SK-N-SH (cell line): Measurements from ENCODE around the gene RRN3. TPM values are rescaled to one million over a fixed set of nuclear protein-coding genes. Genes with fewer than 3 reads are reported as not detected.

Source experiments
- CTCF ChIA-PET: fragments of 300-600, 350-600 bp; formaldehyde crosslinking; extraction: SDS; loops from one replicate; lab custom pipeline; 2021; lab: Yijun Ruan, JAX
- POLR2A ChIA-PET: fragments of 350-600 bp; sonication (Branson Sonifier 250); formaldehyde crosslinking; extraction: SDS; loops from one replicate; lab custom pipeline; 2020; ENCODE audit warnings: antibody characterized with exemption, inconsistent platforms; lab: Yijun Ruan, JAX
- DNase-seq: peaks from one replicate; pipeline ENCODE4 v3.0.0; 2012
- H2AFZ ChIP-seq: fragments of 200-600 bp; sonication (generic); 2 replicates; pipeline ENCODE4 v1.8.1; 2016; ENCODE audit warnings: antibody characterized with exemption, mild to moderate bottlenecking, low read depth
- H3F3A ChIP-seq: fragments of 200-600 bp; sonication (generic); replicated peaks from 2 replicates; pipeline ENCODE3; 2016; ENCODE audit warnings: antibody characterized with exemption, mild to moderate bottlenecking; ENCODE audit not compliant: insufficient read depth
- H3K27ac ChIP-seq, 2 experiments: fragments of 200-500 bp in 1 of 2; fragments of 200-600 bp in 1 of 2; sonication (Bioruptor generic) in 1 of 2; sonication (generic), shearing (Covaris generic) in 1 of 2; 2 replicates each; pipeline versions ENCODE4 v1.5.1 to v1.6.1; 2014 to 2016; ENCODE audit warnings: low read depth in 2 of 2, inconsistent platforms in 1 of 2, low read length in 1 of 2, mild to moderate bottlenecking in 1 of 2, mixed read lengths in 1 of 2
- H3K27me3 ChIP-seq: fragments of 200-600 bp; sonication (generic), shearing (Covaris generic); 2 replicates; pipeline ENCODE4 v1.6.1; 2016; ENCODE audit warnings: mixed run types; ENCODE audit not compliant: insufficient read depth
- H3K36me3 ChIP-seq, 2 experiments: fragments of 200-500 bp in 1 of 2; fragments of 200-600 bp in 1 of 2; sonication (Bioruptor generic) in 1 of 2; sonication (generic) in 1 of 2; replicated peaks in 1 of 2; 2 replicates each; pipeline versions ENCODE3 to v1.5.1; 2014 to 2016; ENCODE audit warnings: low read length in 1 of 2, mild to moderate bottlenecking in 1 of 2; ENCODE audit not compliant: insufficient read depth in 2 of 2, control insufficient read depth in 1 of 2
- H3K4me1 ChIP-seq, 2 experiments: fragments of 200-500 bp in 1 of 2; fragments of 200-600 bp in 1 of 2; sonication (Bioruptor generic) in 1 of 2; sonication (generic), shearing (Covaris generic) in 1 of 2; 2 replicates each; pipeline versions ENCODE4 v1.5.1 to v1.6.1; 2014 to 2016; ENCODE audit warnings: low read depth in 1 of 2, low read length in 1 of 2, mixed run types in 1 of 2; ENCODE audit not compliant: insufficient read depth in 2 of 2, control insufficient read depth in 1 of 2
- H3K4me2 ChIP-seq: fragments of 200-600 bp; sonication (generic), shearing (Covaris generic); 2 replicates; pipeline ENCODE4 v1.6.1; 2017; ENCODE audit warnings: mixed run types
- H3K4me3 ChIP-seq, 2 experiments: fragments of 200-500 bp in 1 of 2; fragments of 200-600 bp in 1 of 2; sonication (Bioruptor generic) in 1 of 2; sonication (generic), shearing (Covaris generic) in 1 of 2; 2 replicates each; pipeline versions ENCODE4 v1.5.1 to v1.8.1; 2014 to 2016; ENCODE audit warnings: low read depth in 2 of 2, inconsistent platforms in 1 of 2, low read length in 1 of 2, mild to moderate bottlenecking in 1 of 2, mixed read lengths in 1 of 2, moderate library complexity in 1 of 2
- H3K79me2 ChIP-seq: fragments of 200-600 bp; sonication (generic); 2 replicates; pipeline ENCODE4 v1.8.1; 2017; ENCODE audit warnings: mild to moderate bottlenecking; ENCODE audit not compliant: insufficient read depth
- H3K9ac ChIP-seq: fragments of 200-600 bp; sonication (generic); 2 replicates; pipeline ENCODE4 v1.6.1; 2017; ENCODE audit warnings: mixed run types
- H3K9me2 ChIP-seq: fragments of 200-600 bp; sonication (generic); 2 replicates; pipeline ENCODE4 v1.6.1; 2017; ENCODE audit warnings: mixed run types
- H3K9me3 ChIP-seq: fragments of 200-600 bp; sonication (generic); 2 replicates; pipeline ENCODE4 v1.6.1; 2017; ENCODE audit warnings: mixed run types, mild to moderate bottlenecking, moderate library complexity
- H4K20me1 ChIP-seq: fragments of 200-600 bp; sonication (generic); 2 replicates; pipeline ENCODE4 v1.6.1; 2017; ENCODE audit warnings: mild to moderate bottlenecking, mixed run types; ENCODE audit not compliant: insufficient read depth
- ELF1 ChIP-seq: IDR thresholded peaks from 2 replicates; pipeline ENCODE4 v1.4.0; 2012
- EP300 ChIP-seq, 2 experiments: IDR thresholded peaks; 2 replicates each; pipeline versions ENCODE4 v1.4.0 to v1.6.1; 2012; ENCODE audit warnings: borderline replicate concordance in 1 of 2, low read depth in 1 of 2, low read length in 1 of 2
- NFIC ChIP-seq: IDR thresholded peaks from 2 replicates; pipeline ENCODE4 v1.4.0; 2012; ENCODE audit warnings: borderline replicate concordance
- NRF1 ChIP-seq: IDR thresholded peaks from 2 replicates; pipeline ENCODE4 v1.6.1; 2012; ENCODE audit warnings: low read depth, mild to moderate bottlenecking, low read length
- PBX3 ChIP-seq: IDR thresholded peaks from 2 replicates; pipeline ENCODE4; 2012
- POLR2AphosphoS5 ChIP-seq: IDR thresholded peaks from 2 replicates; pipeline ENCODE4 v1.6.1; 2012; ENCODE audit warnings: low read depth, low read length
- RAD21 ChIP-seq: IDR thresholded peaks from 2 replicates; pipeline ENCODE4 v1.6.1; 2012; ENCODE audit warnings: mild to moderate bottlenecking, low read length
- RCOR1 ChIP-seq: fragments of 150-350 bp; IDR thresholded peaks from 2 replicates; pipeline ENCODE4 v1.6.1; 2017; ENCODE audit warnings: antibody characterized with exemption, low read length
- REST ChIP-seq: IDR thresholded peaks from 2 replicates; pipeline ENCODE4 v1.6.1; 2012; ENCODE audit warnings: mild to moderate bottlenecking, low read depth, low read length, moderate library complexity
- RFX5 ChIP-seq: IDR thresholded peaks from 2 replicates; pipeline ENCODE4 v1.6.1; 2012; ENCODE audit warnings: mild to moderate bottlenecking, improper control_type of control experiment, low read length
- RXRA ChIP-seq: IDR thresholded peaks from 2 replicates; pipeline ENCODE4 v1.4.0; 2012; ENCODE audit warnings: low read depth, mild to moderate bottlenecking, borderline replicate concordance
- USF1 ChIP-seq: IDR thresholded peaks from 2 replicates; pipeline ENCODE4 v1.4.0; 2012; ENCODE audit warnings: low read depth, borderline replicate concordance
- USF2 ChIP-seq: fragments of 150-350 bp; IDR thresholded peaks from 2 replicates; pipeline ENCODE4 v1.6.1; 2017; ENCODE audit warnings: antibody characterized with exemption, low read length, low read depth, borderline replicate concordance
- WGBS: methylation state at CpG from one replicate; pipeline ENCODE4 v1.1.6; 2017; ENCODE audit warnings: low lambda C conversion rate; 5-methylcytosine and 5-hydroxymethylcytosine counted together
- polyA plus RNA-seq, 3 experiments: library from polyadenylated mRNA; depleted of rRNA; stranded (reverse); fragments of >200 nt; gene quantifications; 2 replicates each; pipeline ENCODE4 v1.2.3, GENCODE V29; 2012

The RRN3 gene
- polyA plus RNA-seq, 1 of the 3 experiments (the other 2 are of a cell fraction), result 21.3 TPM

- no peak overlapping the region for H2AFZ ChIP-seq
- ChIA-PET POLR2A (no interaction called here), CTCF (no interaction called here)
- H3K27ac ChIP-seq, result no peak overlapping the region
- H4K20me1 ChIP-seq, result no peaks in the 10 kb centered on the region
- 86% methylated on average over 9 of the region's 9 CpGs for WGBS
- H3K4me1 ChIP-seq, result peaks cover 0 to 5% of the 10 kb centered on the region in 2 experiments; a peak in 2 of 4 replicates
- peaks cover 11% of the 10 kb centered on the region; the same call in 1 of the 2 replicates for H3K79me2 ChIP-seq
- H3F3A ChIP-seq, result peaks cover 4% of the 10 kb centered on the region
- no peak overlapping the region for H3K4me3 ChIP-seq
- DNase-seq, result no peak
- H3K9ac ChIP-seq, result no peak overlapping the region
- H3K9me2 ChIP-seq, result no peaks in the 10 kb centered on the region
- no peaks in the 10 kb centered on the region for H3K27me3 ChIP-seq
- no peak overlapping the region for H3K4me2 ChIP-seq
- H3K9me3 ChIP-seq, result no peaks in the 10 kb centered on the region
- peaks cover 52 to 79% of the 10 kb centered on the region in 2 experiments for H3K36me3 ChIP-seq
- no peak for TF ChIP-seq RFX5
- TF ChIP-seq RCOR1, result no peak
These were observed 55.4 kb downstream of the RRN3 start for GRCh38 chr16:15038689-15039088.

GRCh38 chr16:15037745-15038144, 56.3 kb downstream of the RRN3 start:
- no peak for DNase-seq
- ChIA-PET POLR2A (no interaction called here), CTCF (interaction anchor here (1.1 kb wide), 1 partner anchor 12 kb away, joined by 3 read pairs; no protein-coding TSS in a partner anchor)
- H3K79me2 ChIP-seq, result peaks cover 5% of the 10 kb centered on the region; the same call in 1 of the 2 replicates
- no peaks in the 10 kb centered on the region for H4K20me1 ChIP-seq
- WGBS, result 89% methylated on average over 4 of the region's 4 CpGs
- H3K27me3 ChIP-seq, result no peaks in the 10 kb centered on the region
- no peaks in the 10 kb centered on the region for H3K9me2 ChIP-seq
- no peak overlapping the region for H3K9ac ChIP-seq
- peaks cover 59 to 88% of the 10 kb centered on the region in 2 experiments for H3K36me3 ChIP-seq
- peaks cover 0 to 15% of the 10 kb centered on the region in 2 experiments; a peak in 2 of 4 replicates for H3K4me1 ChIP-seq
- no peak overlapping the region for H2AFZ ChIP-seq
- H3K4me3 ChIP-seq, result no peak overlapping the region
- H3F3A ChIP-seq, result peaks cover 4% of the 10 kb centered on the region
- no peak for TF ChIP-seq NRF1
- no peak for TF ChIP-seq NFIC
- no peak for TF ChIP-seq PBX3
- TF ChIP-seq REST, result no peak
- TF ChIP-seq RXRA, result no peak
- TF ChIP-seq USF1, result no peak
- no peak for TF ChIP-seq EP300 (IDR thresholded peaks at IDR 0.05; ENCODE audit: borderline replicate concordance in 1 of 2, low read depth in 1 of 2, low read length in 1 of 2)
- TF ChIP-seq POLR2AphosphoS5, result no peak
- no peak for TF ChIP-seq USF2
- no peak for TF ChIP-seq ELF1
- no peak for TF ChIP-seq RAD21
- no peak overlapping the region for H3K27ac ChIP-seq
- no peak overlapping the region for H3K4me2 ChIP-seq
- no peaks in the 10 kb centered on the region for H3K9me3 ChIP-seq
